K562 (cell line): Measurements from ENCODE around the gene ASCC3. TPM values are rescaled to one million over a fixed set of nuclear protein-coding genes. Genes with fewer than 3 reads are reported as not detected.
A peak's percentile ranks its signal among the peaks of the same experiment; 100 is the strongest.

Experiments used
- ATAC-seq: fragments of 200-7000 bp; cut with Tn5 transposase; 3 replicates; pipeline ENCODE4 v1.9.1; 2020; ENCODE audit warnings: moderate library complexity
- BruUV-seq: library from RNA; stranded (reverse); fragments of 400-500 nt; replicated peaks from 2 replicates; lab custom pipeline; 2021; lab: Mats Ljungman, UMichigan
- CTCF ChIA-PET: fragments of 300-600 bp; formaldehyde crosslinking; extraction: SDS; loops from one replicate; lab custom pipeline; 2021; ENCODE audit warnings: low intra/inter-chr PET ratio; lab: Yijun Ruan, JAX
- POLR2A ChIA-PET: fragments of 300-600, 350-650 bp; sonication (Branson Sonifier 250); formaldehyde crosslinking; extraction: SDS; loops from one replicate; lab custom pipeline; 2021; ENCODE audit warnings: antibody characterized with exemption, inconsistent platforms; lab: Yijun Ruan, JAX
- DNase-seq, 4 experiments: peaks; one replicate each; pipeline versions ENCODE4 v3.0.0 to v3.0.0-alpha.2; 2011 to 2018; ENCODE audit warnings: low spot score in 3 of 4, mixed read lengths in 3 of 4; ENCODE audit errors: extremely low read depth in 1 of 4
- FAIRE-seq: peaks from 2 replicates; lab custom pipeline; 2011; peaks lifted over from hg19 to GRCh38; lab: Jason Lieb, UNC
- H2AFZ ChIP-seq: 2 replicates; pipeline ENCODE4 v1.6.0; 2011; ENCODE audit warnings: low read depth, low read length, control low read depth, inconsistent platforms
- H3K27ac ChIP-seq: fragments of 200-600 bp; 3 replicates; pipeline ENCODE4 v1.8.0; 2011; ENCODE audit warnings: low read depth, mild to moderate bottlenecking, control low read depth, inconsistent platforms, low read length, moderate library complexity, mixed read lengths; ENCODE audit errors: extremely low read depth
- H3K27me3 ChIP-seq, 2 experiments: fragments of 300-600 bp in 1 of 2; 2 replicates in 1 of 2; 3 replicates in 1 of 2; pipeline versions ENCODE4 v1.6.0 to v1.8.0; 2011; ENCODE audit warnings: inconsistent platforms in 2 of 2, low read length in 2 of 2, mild to moderate bottlenecking in 1 of 2, mixed read lengths in 1 of 2, moderate library complexity in 1 of 2; ENCODE audit not compliant: control insufficient read depth in 2 of 2, insufficient read depth in 2 of 2
- H3K36me3 ChIP-seq: fragments of 300-600 bp; 3 replicates; pipeline ENCODE4 v1.8.0; 2011; ENCODE audit warnings: mild to moderate bottlenecking, low read length, inconsistent platforms; ENCODE audit not compliant: control insufficient read depth, insufficient read depth
- H3K4me1 ChIP-seq, 2 experiments: fragments of 200-600 bp in 1 of 2; replicated peaks in 1 of 2; 2 replicates in 1 of 2; 3 replicates in 1 of 2; pipeline versions ENCODE4 v1.5.1 to v1.8.0; 2011; ENCODE audit warnings: inconsistent platforms in 2 of 2, low read length in 2 of 2, mild to moderate bottlenecking in 1 of 2, mixed read lengths in 1 of 2, moderate library complexity in 1 of 2; ENCODE audit not compliant: control insufficient read depth in 2 of 2, insufficient read depth in 2 of 2
- H3K4me2 ChIP-seq: 2 replicates; pipeline ENCODE4 v1.6.1; 2011; ENCODE audit warnings: low read length, control low read depth, inconsistent platforms, mixed read lengths; ENCODE audit not compliant: insufficient read depth
- H3K4me3 ChIP-seq: fragments of 200-600 bp; sonication (generic), shearing (Covaris generic); 2 replicates; pipeline ENCODE4 v1.5.1; 2016; ENCODE audit warnings: control low read depth, inconsistent platforms
- H3K79me2 ChIP-seq: fragments of 200-600 bp; 3 replicates; pipeline ENCODE4 v1.8.0; 2011; ENCODE audit warnings: low read length, inconsistent platforms; ENCODE audit not compliant: control insufficient read depth, insufficient read depth
- H3K9ac ChIP-seq, 2 experiments: 2 replicates each; pipeline versions ENCODE4 v1.6.0 to v1.6.1; 2011; ENCODE audit warnings: low read depth in 2 of 2, low read length in 2 of 2, control low read depth in 1 of 2, inconsistent platforms in 1 of 2, mild to moderate bottlenecking in 1 of 2, mixed read lengths in 1 of 2; ENCODE audit not compliant: insufficient read depth in 1 of 2
- H3K9me1 ChIP-seq: one replicate; pipeline ENCODE4 v1.6.0; 2011; ENCODE audit warnings: inconsistent platforms, mild to moderate bottlenecking, low read length, moderate library complexity; ENCODE audit not compliant: control insufficient read depth, insufficient read depth
- H3K9me3 ChIP-seq: replicated peaks from 2 replicates; pipeline ENCODE4 v1.5.1; 2011; ENCODE audit warnings: low read depth, low read length, inconsistent platforms; ENCODE audit not compliant: control insufficient read depth, insufficient read depth
- H4K20me1 ChIP-seq: replicated peaks from 2 replicates; pipeline ENCODE4 v1.6.1; 2011; ENCODE audit warnings: low read length, inconsistent platforms, mixed read lengths; ENCODE audit not compliant: control insufficient read depth, insufficient read depth
- ADNP ChIP-seq: fragments of 200-800 bp; sonication (Bioruptor generic); IDR thresholded peaks from 2 replicates; pipeline ENCODE4 v1.6.1; 2016; ENCODE audit warnings: missing genetic modification characterization, missing compliant biosample characterization
- ARNT ChIP-seq, 2 experiments: fragments of 450-650 bp; IDR thresholded peaks; 2 replicates each; pipeline ENCODE4 v1.6.1; 2016; ENCODE audit warnings: mild to moderate bottlenecking in 1 of 2
- ATF6 ChIP-seq: sonication (generic); formaldehyde crosslinking; IDR thresholded peaks from 2 replicates; pipeline ENCODE4 v1.4.0; 2020; ENCODE audit warnings: mild to moderate bottlenecking, missing genetic modification reagents
- C11orf30 ChIP-seq: fragments of 450-650 bp; IDR thresholded peaks from 2 replicates; pipeline ENCODE4 v1.6.1; 2016; ENCODE audit warnings: low read depth, mild to moderate bottlenecking
- CSDE1 ChIP-seq, 2 experiments: fragments of 450-650 bp; IDR thresholded peaks; 2 replicates each; pipeline ENCODE4 v1.6.1; 2016; ENCODE audit warnings: mild to moderate bottlenecking in 1 of 2
- HEY1 ChIP-seq: fragments of 250-450 bp; sonication (Bioruptor Pico); IDR thresholded peaks from 2 replicates; pipeline ENCODE4 v1.5.0; 2020; ENCODE audit warnings: mild to moderate bottlenecking, moderate library complexity, borderline replicate concordance
- ILF3 ChIP-seq: fragments of 450-650 bp; IDR thresholded peaks from 2 replicates; pipeline ENCODE4 v1.6.1; 2018; ENCODE audit warnings: antibody characterized with exemption, mild to moderate bottlenecking, moderate library complexity, borderline replicate concordance
- KDM1A ChIP-seq, 2 experiments: fragments of 450-650 bp; IDR thresholded peaks; 2 replicates each; pipeline ENCODE4 v1.6.1; 2016; ENCODE audit warnings: mild to moderate bottlenecking in 2 of 2
- MAFF ChIP-seq: IDR thresholded peaks from 2 replicates; pipeline ENCODE4 v1.6.1; 2012; ENCODE audit warnings: low read length, improper control_type of control experiment
- MAFG ChIP-seq: fragments of 450-650 bp; conservative IDR thresholded peaks from 2 replicates; pipeline ENCODE4 v1.6.1; 2016; ENCODE audit warnings: missing genetic modification characterization, missing compliant biosample characterization
- SFPQ ChIP-seq: fragments of 200-400 bp; formaldehyde crosslinking; IDR thresholded peaks from 2 replicates; pipeline ENCODE4 v1.6.1; 2017; ENCODE audit warnings: mild to moderate bottlenecking, low read depth, low read length, moderate library complexity
- SMARCA4 ChIP-seq: fragments of 450-650 bp; IDR thresholded peaks from 2 replicates; pipeline ENCODE4 v1.6.1; 2016
- ZNF316 ChIP-seq: fragments of 450-650 bp; IDR thresholded peaks from 2 replicates; pipeline ENCODE4 v1.6.1; 2016
- WGBS: fragments of 100-300 bp; shearing (Covaris generic); methylation state at CpG from one replicate; pipeline ENCODE4 v1.1.6; 2016; ENCODE audit warnings: low coverage, mixed read lengths; ENCODE audit not compliant: insufficient coverage; ENCODE audit errors: missing lambda C conversion rate; 5-methylcytosine and 5-hydroxymethylcytosine counted together
- in situ Hi-C: fragments of 300-500 bp; cut with MboI; formaldehyde crosslinking; loops from 4 replicates; pipeline ENCODE4 v1.15.0; 2018; ENCODE audit warnings: inconsistent platforms, mixed read lengths
- intact Hi-C: fragments of 100-400 bp; cut with micrococcal nuclease; formaldehyde crosslinking; loops from 2 replicates; pipeline ENCODE4 v1.14.2; 2022
- polyA plus RNA-seq, 8 experiments: library from polyadenylated mRNA; depleted of rRNA in 4 of 8; stranded (reverse) in 5 of 8; unstranded in 3 of 8; fragments of >200 nt; fragmentation: Nextera tagmentation in 2 of 8; fragmentation: Illumina TruSeq in 1 of 8; extraction: Ambion mirVana in 2 of 8; extraction: Trizol in 1 of 8; gene quantifications; 2 replicates each; pipeline versions ENCODE4 v1.2.1 to v1.2.3, GENCODE V29; 2011 to 2014; ENCODE audit warnings: inconsistent platforms in 1 of 8, missing spikeins in 1 of 8
- total RNA-seq, 7 experiments: library from RNA; depleted of rRNA in 6 of 7; stranded (reverse); fragments of >200 nt in 6 of 7; fragmentation: Illumina TruSeq in 2 of 7; extraction: Trizol in 2 of 7; gene quantifications; 2 replicates each; pipeline versions ENCODE4 v1.2.1 to v1.2.3, GENCODE V29; 2011 to 2021; ENCODE audit warnings: low replicate concordance in 1 of 7

ASCC3 gene
- total and polyA plus RNA-seq, 9 of the 15 experiments (the other 6 are each of a cell fraction or from before 2014, with no cell fraction given) = 16.1 to 56.1 (median 33.9) TPM

- no peak for FAIRE-seq
- Histone ChIP-seq H3K4me1 (no peaks in the 10 kb centered on the region), H3K27ac (no peak overlapping the region), H2AFZ (no peak overlapping the region), H3K36me3 (peaks cover 14% of the 10 kb centered on the region), H3K4me2 (no peak overlapping the region), H3K9me1 (no peaks in the 10 kb centered on the region), H3K79me2 (no peaks in the 10 kb centered on the region), H3K9ac (no peak overlapping the region), H3K9me3 (no peaks in the 10 kb centered on the region), H3K27me3 (no peaks in the 10 kb centered on the region), H4K20me1 (no peaks in the 10 kb centered on the region), H3K4me3 (no peak overlapping the region)
- TF ChIP-seq ADNP (tag) = no peak
- no peak for TF ChIP-seq SMARCA4
- TF ChIP-seq HEY1 (CRISPR knock-in tag) = no peak
- no peak for TF ChIP-seq ILF3
- TF ChIP-seq KDM1A (IDR thresholded peaks at IDR 0.05) = no peak
- in situ Hi-C loops = no loop called here
- POLR2A ChIA-PET = no interaction called here
- CTCF ChIA-PET = no interaction called here
- BruUV-seq = no TSS peak
- DNase-seq = no peak
- intact Hi-C loops = no loop called here
- no peak for ATAC-seq
- WGBS = 40% methylated on average over 2 of the region's 2 CpGs
These were observed 250.6 kb downstream of the ASCC3 start for GRCh38 chr6:100630536-100630935.

GRCh38 chr6:100627911-100628758 is 253.0 kb downstream of the ASCC3 start:
- Histone ChIP-seq H3K9ac (no peak overlapping the region), H3K27ac (no peak overlapping the region), H4K20me1 (no peaks in the 10 kb centered on the region), H3K9me3 (no peaks in the 10 kb centered on the region), H3K4me1 (no peaks in the 10 kb centered on the region), H3K27me3 (no peaks in the 10 kb centered on the region), H3K79me2 (no peaks in the 10 kb centered on the region), H3K36me3 (peaks cover 17% of the 10 kb centered on the region), H3K9me1 (no peaks in the 10 kb centered on the region), H2AFZ (no peak overlapping the region), H3K4me3 (no peak overlapping the region), H3K4me2 (no peak overlapping the region)
- no peak for FAIRE-seq
- ATAC-seq = no peak
- ChIA-PET CTCF (no interaction called here), POLR2A (no interaction called here)
- intact Hi-C loops = no loop called here
- in situ Hi-C loops = no loop called here
- no peak for DNase-seq
- BruUV-seq = no TSS peak
- 63% methylated on average over 3 of the region's 3 CpGs for WGBS
- no peak for TF ChIP-seq SFPQ
- no peak for TF ChIP-seq ARNT (IDR thresholded peaks at IDR 0.05)
- 0 out of 2 replicates have a peak, but pooled peaks have one; percentile 20 for TF ChIP-seq MAFF
- peak; percentile 63 for TF ChIP-seq ZNF316
- TF ChIP-seq ILF3 = no peak
- 0 out of 2 replicates have a peak, but pooled peaks have one; percentile 33 for TF ChIP-seq MAFG (tag)
- no peak for TF ChIP-seq ATF6 (CRISPR knock-in tag)
- no peak for TF ChIP-seq CSDE1 (IDR thresholded peaks at IDR 0.05)
- peak; percentile 36; the same call in 1 of the 2 replicates for TF ChIP-seq C11orf30
